Stomach (tissue), 4 donors: ENCODE data around the gene METTL17.

Experiments
- POLR2AphosphoS5 ChIP-seq, 3 donors: sonication (generic); formaldehyde crosslinking; IDR thresholded peaks; one replicate each; pipeline ENCODE4 v1.6.1; 2016; ENCODE audit warnings: antibody characterized with exemption in 3 of 3
- TF ChIP-seq, protein P1 (sequence below), 7 experiments: fragments of 450-650 bp in 4 of 7; fragments of 200-600 bp in 3 of 7; sonication (generic) in 3 of 7; IDR thresholded peaks; one replicate each; pipeline ENCODE4 v1.5.1; 2016 to 2019; ENCODE audit warnings: antibody characterized with exemption in 7 of 7, control low read depth in 2 of 7, mild to moderate bottlenecking in 1 of 7

DNA sequence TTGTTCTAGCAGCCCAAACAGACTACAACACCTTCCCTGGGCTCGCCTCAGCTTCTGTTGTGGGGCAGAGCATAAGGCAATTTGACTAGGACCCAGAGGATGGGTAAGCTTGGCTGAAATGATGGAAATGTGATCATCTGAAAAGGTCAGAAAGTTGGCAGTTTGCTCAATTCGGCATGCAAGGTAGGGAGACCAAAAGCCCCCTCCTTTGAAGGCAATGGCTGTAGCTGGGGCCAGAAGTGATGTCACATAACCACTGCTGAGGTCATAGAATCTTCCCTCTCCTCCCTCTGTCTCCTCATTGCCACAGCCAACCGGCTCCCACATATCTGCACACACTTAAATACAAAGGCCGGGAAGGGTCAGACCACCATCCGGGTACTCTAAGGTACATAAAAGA, 40.1 kb downstream of the METTL17 start, which contains the start of gene TPPP2:
- TF ChIP-seq, protein P1, sequence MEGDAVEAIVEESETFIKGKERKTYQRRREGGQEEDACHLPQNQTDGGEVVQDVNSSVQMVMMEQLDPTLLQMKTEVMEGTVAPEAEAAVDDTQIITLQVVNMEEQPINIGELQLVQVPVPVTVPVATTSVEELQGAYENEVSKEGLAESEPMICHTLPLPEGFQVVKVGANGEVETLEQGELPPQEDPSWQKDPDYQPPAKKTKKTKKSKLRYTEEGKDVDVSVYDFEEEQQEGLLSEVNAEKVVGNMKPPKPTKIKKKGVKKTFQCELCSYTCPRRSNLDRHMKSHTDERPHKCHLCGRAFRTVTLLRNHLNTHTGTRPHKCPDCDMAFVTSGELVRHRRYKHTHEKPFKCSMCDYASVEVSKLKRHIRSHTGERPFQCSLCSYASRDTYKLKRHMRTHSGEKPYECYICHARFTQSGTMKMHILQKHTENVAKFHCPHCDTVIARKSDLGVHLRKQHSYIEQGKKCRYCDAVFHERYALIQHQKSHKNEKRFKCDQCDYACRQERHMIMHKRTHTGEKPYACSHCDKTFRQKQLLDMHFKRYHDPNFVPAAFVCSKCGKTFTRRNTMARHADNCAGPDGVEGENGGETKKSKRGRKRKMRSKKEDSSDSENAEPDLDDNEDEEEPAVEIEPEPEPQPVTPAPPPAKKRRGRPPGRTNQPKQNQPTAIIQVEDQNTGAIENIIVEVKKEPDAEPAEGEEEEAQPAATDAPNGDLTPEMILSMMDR (IDR thresholded peaks at IDR 0.05): no peak
- TF ChIP-seq POLR2AphosphoS5 (IDR thresholded peaks at IDR 0.05): no peak
